RWPE1 (cell line): ENCODE measurements around the gene SULT1A2.
"Not testable (repeated sequence)": the region's sequence is repeated elsewhere in the genome, so short reads cannot be mapped to it uniquely, and the experiment has no call there.

ENCODE experiments used
- CTCF ChIA-PET: fragments of 350-600 bp; sonication (Branson Sonifier 250); formaldehyde crosslinking; extraction: SDS; loops from one replicate; lab custom pipeline; 2021; lab: Yijun Ruan, JAX
- POLR2A ChIA-PET: fragments of 400-600 bp; formaldehyde crosslinking; extraction: SDS; loops from one replicate; lab custom pipeline; 2020; ENCODE audit warnings: antibody characterized with exemption; ENCODE audit not compliant: low non-redundant PET; lab: Yijun Ruan, JAX
- DNase-seq: peaks from one replicate; pipeline ENCODE4 v3.0.0; 2012; ENCODE audit warnings: low spot score
- H3K27ac ChIP-seq: fragments of 450-650 bp; 2 replicates; pipeline ENCODE4 v1.5.1; 2017
- TF ChIP-seq, protein P1 (sequence below): fragments of 450-650 bp; conservative IDR thresholded peaks from 2 replicates; pipeline ENCODE4 v1.5.1; 2017; ENCODE audit warnings: low read depth, mild to moderate bottlenecking

Gene SULT1A2

DNA sequence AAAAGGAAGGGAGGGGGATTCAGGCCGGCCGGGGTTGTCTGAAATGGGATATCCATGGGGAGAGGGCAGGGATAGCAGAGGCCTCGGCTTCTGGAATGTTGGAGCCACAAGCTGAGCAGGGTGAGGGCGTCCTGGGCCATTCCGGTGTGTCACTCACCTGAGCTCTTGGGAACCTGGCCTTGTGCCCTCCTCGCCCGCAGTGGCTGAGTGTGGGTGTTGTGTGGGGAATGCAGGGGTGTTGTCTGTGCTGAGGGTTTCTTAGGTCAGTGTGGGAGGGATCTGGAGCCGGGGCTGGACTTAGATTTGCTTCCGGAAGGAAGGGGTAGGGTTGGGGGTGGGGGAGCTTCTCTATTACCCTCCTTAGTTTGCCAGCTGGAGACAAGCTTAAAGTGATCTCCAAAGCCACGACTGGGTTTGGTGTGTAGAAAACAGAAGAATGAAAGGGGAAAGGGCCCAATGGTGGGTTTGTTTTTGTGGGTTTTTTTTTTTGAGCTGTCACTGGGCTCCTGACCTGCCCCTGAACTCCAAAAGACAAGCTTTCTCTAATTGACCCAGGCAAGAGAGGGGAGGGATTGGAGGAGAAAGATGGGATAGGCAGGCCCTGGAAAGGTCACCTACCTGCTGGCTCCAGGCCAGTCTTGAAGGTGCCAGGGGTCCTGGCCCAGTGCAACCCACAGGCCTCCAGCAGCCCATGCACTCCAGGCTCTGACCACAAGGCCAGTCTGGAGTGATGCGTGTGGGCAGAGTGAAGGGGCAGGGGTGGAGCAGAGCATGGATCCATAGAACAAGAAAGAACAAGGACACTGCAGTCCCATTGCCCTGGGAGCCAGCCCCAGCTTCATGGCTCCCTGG is at the start of gene SULT1A2:
SULT1A2 (minus strand) TSS at position 211 of the 852 bp plus-strand sequence. CDS start 1,120 bp downstream, outside the sequence.
- no peak within 1 kb of the TSS; the same call in 1 of the 2 replicates for H3K27ac ChIP-seq
- CTCF ChIA-PET, result no interaction called here
- TF ChIP-seq, protein P1, sequence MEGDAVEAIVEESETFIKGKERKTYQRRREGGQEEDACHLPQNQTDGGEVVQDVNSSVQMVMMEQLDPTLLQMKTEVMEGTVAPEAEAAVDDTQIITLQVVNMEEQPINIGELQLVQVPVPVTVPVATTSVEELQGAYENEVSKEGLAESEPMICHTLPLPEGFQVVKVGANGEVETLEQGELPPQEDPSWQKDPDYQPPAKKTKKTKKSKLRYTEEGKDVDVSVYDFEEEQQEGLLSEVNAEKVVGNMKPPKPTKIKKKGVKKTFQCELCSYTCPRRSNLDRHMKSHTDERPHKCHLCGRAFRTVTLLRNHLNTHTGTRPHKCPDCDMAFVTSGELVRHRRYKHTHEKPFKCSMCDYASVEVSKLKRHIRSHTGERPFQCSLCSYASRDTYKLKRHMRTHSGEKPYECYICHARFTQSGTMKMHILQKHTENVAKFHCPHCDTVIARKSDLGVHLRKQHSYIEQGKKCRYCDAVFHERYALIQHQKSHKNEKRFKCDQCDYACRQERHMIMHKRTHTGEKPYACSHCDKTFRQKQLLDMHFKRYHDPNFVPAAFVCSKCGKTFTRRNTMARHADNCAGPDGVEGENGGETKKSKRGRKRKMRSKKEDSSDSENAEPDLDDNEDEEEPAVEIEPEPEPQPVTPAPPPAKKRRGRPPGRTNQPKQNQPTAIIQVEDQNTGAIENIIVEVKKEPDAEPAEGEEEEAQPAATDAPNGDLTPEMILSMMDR, result no peak
- POLR2A ChIA-PET, result interaction anchor here (1.4 kb wide), 1 partner anchor 14 kb away, joined by 6 read pairs; no protein-coding TSS in a partner anchor
- peak; percentile 30 for DNase-seq

DNA sequence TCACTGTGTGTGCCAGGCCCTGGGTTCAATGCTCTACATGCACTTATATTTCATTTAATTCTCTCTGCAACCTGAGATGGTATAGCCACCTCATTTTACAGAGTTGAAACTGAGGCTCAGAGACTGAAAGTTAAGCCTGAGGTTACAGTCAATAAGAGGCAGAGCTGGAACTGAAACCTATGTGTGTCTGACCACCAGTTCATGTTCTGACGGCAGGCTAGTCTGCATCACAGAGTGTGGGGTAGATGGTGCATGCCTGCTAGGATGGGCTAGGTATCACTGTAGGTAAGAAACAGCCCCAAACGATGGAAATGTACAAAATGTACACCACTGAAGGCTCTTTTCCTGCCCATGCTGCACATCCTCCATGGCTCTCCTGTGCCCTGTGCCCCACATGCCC is 43.1 kb upstream of the SULT1A2 start:
- H3K27ac ChIP-seq, POLR2A ChIA-PET, DNase-seq, CTCF ChIA-PET: not testable (repeated sequence)

DNA sequence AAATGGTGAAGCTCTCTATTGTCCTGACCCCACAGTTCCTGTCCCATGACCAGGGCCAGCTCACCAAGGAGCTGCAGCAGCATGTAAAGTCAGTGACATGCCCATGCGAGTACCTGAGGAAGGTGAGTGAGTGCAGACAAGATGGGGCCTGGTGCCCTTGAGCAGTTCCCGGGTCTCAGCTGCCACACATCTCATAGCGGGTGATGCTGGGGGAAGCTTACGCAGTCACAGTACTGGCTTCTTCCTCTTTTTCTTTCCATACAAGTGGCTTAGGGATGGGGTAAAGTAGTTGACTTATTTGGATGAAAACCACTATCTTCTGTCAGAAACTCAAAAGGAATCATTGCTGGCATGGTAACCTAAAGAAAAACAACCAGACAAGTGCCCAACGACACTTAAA is 41.5 kb upstream of the SULT1A2 start:
- CTCF ChIA-PET, POLR2A ChIA-PET: not testable (repeated sequence)

GRCh38 chr16:28637765-28638164 is 40.9 kb upstream of the SULT1A2 start, which contains the start of gene NPIPB8:
TSS of gene NPIPB8 (plus strand) at chr16:28638065. CDS start at chr16:28638361, 296 bp downstream.
- CTCF ChIA-PET, DNase-seq, POLR2A ChIA-PET: not testable (repeated sequence)

More for the DNA sequence above, 41.5 kb upstream of the SULT1A2 start:
- peak overlapping the region; percentile 80 for H3K27ac ChIP-seq
- DNase-seq, result not testable (repeated sequence)

DNA sequence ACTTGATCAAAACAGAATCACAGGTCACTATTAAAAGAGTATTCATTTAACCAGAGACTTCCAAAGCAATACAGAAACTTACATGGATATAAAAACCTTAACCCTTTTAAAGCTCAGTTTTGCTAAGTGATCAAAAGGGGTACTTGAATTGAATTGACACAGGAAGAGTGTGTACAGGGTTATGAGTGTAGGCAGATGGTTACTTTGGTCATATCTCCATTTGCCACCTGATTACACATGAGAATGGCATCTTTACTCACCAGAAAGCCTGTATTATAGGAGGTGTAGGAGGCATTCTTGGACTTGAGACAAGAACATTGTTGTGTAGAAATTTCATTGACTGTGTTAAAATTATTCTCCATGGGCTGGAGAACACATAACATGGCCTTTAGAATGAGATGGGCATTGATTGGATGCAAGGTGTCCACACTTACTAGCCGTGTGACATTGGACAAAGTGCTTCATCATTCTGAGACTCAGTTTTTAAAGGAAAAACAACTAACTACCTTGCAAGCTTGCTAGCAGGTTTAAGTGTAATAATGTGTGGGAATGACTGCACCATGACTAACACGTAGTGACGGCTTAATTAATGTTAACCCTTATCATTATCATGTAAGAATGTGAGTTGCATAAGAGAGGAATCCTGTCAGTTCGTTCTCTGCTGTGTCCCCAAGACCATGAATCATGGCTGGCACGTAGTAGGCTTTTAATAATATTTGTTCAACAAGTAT is 39.4 kb upstream of the SULT1A2 start:
- H3K27ac ChIP-seq, DNase-seq, CTCF ChIA-PET, POLR2A ChIA-PET: not testable (repeated sequence)

More at GRCh38 chr16:28637765-28638164, 40.9 kb upstream of the SULT1A2 start, which contains the start of gene NPIPB8:
- peak within 1 kb of the TSS; percentile 80 for H3K27ac ChIP-seq

DNA sequence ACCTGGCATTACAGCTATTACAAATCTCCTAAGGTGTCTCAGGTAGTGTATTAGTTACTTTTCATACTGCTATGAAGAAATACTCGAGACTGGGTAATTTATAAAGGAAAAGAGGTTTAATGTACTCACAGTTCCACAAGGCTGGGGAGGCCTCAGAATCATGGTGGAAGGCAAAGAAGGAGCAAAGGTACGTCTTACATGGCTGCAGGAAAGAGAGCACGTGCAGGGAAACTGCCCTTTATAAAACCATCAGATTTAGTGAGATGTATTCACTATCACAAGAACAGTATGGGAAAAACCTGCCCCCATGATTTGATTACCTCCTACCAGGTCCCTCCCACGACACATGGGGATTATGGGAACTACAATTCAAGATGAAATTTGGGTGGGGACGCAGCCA is 34.1 kb upstream of the SULT1A2 start:
- H3K27ac ChIP-seq, CTCF ChIA-PET, POLR2A ChIA-PET: not testable (repeated sequence)

GRCh38 chr16:28623172-28623711 is 26.4 kb upstream of the SULT1A2 start:
- peak overlapping the region; percentile 63 for H3K27ac ChIP-seq
- DNase-seq, result peak; percentile 58
- POLR2A ChIA-PET, result no interaction called here
- TF ChIP-seq, protein P1, result no peak
- CTCF ChIA-PET, result interaction anchor here (0.6 to 0.7 kb wide), 3 partner anchors 76 to 1468 kb away, joined by 3 to 7 read pairs (median 3); partner anchors contain the start of gene TBX6

More for the DNA sequence above, 34.1 kb upstream of the SULT1A2 start:
- not testable (repeated sequence) for DNase-seq

GRCh38 chr16:28622532-28623171 is 25.8 kb upstream of the SULT1A2 start:
- CTCF ChIA-PET, result interaction anchor here (0.6 to 0.7 kb wide), 2 partner anchors 75 to 1469 kb away, joined by 3 to 7 read pairs; partner anchors contain the start of gene TBX6
- DNase-seq, POLR2A ChIA-PET: not testable (repeated sequence)
- H3K27ac ChIP-seq, result peak overlapping the region; percentile 63
